T-cell (primary cell): ENCODE measurements around the gene MZB1. TPM values are rescaled to one million over a fixed set of nuclear protein-coding genes. Genes with fewer than 3 reads are reported as not detected.

Experiments
- ATAC-seq, 4 experiments: fragments of 200-7000 bp in 3 of 4; fragments of 150-1000 bp in 1 of 4; cut with Tn5 transposase; replicated peaks in 1 of 4; 1 replicate in 3 of 4; 2 replicates in 1 of 4; pipeline ENCODE4 v1.10.0; 2021; ENCODE audit warnings: moderate library complexity in 3 of 4, mild to moderate bottlenecking in 2 of 4, moderate number of reproducible peaks in 1 of 4
- CTCF ChIA-PET, 2 donors: fragments of 300-600 bp; sonication (Branson Sonifier 250); formaldehyde crosslinking; loops; one replicate each; lab custom pipeline; 2022; ENCODE audit warnings: antibody characterized with exemption in 2 of 2; lab: Charles Lee
- POLR2A ChIA-PET, 2 donors: fragments of 300-600 bp; sonication (Branson Sonifier 250); formaldehyde crosslinking; loops; one replicate each; lab custom pipeline; 2022; ENCODE audit warnings: antibody characterized with exemption in 2 of 2; lab: Charles Lee
- DNase-seq, 35 experiments: peaks; one replicate each; pipeline versions ENCODE4 v3.0.0 to v3.0.0-alpha.2; 2013 to 2023
- H3K27ac ChIP-seq: one replicate; pipeline ENCODE4 v1.5.1; 2013; ENCODE audit warnings: low read length
- H3K27me3 ChIP-seq, 2 experiments: replicated peaks in 1 of 2; 1 replicate in 1 of 2; 2 replicates in 1 of 2; pipeline versions ENCODE4 v1.6.1 to v1.7.0; 2013; ENCODE audit warnings: low read length in 1 of 2, mixed read lengths in 1 of 2; ENCODE audit not compliant: control insufficient read depth in 2 of 2, insufficient read depth in 2 of 2; ENCODE audit errors: extremely low read depth in 1 of 2
- H3K36me3 ChIP-seq, 2 donors: 1 replicate in 1 of 2; 2 replicates in 1 of 2; pipeline versions ENCODE4 v1.6.1 to v1.7.0; 2013; ENCODE audit warnings: low read length in 1 of 2; ENCODE audit not compliant: control insufficient read depth in 2 of 2, insufficient read depth in 1 of 2; ENCODE audit errors: extremely low read depth in 1 of 2
- H3K4me1 ChIP-seq, 2 experiments: 1 replicate in 1 of 2; 2 replicates in 1 of 2; pipeline versions ENCODE4 v1.6.1 to v1.7.0; 2013; ENCODE audit warnings: low read length in 2 of 2, mixed read lengths in 1 of 2; ENCODE audit not compliant: insufficient read depth in 2 of 2, control insufficient read depth in 1 of 2; ENCODE audit errors: extremely low read depth in 1 of 2
- H3K4me3 ChIP-seq, 2 donors: 1 replicate in 1 of 2; 2 replicates in 1 of 2; pipeline versions ENCODE4 v1.5.1 to v1.7.0; 2013; ENCODE audit warnings: mild to moderate bottlenecking in 2 of 2, low read length in 1 of 2, moderate library complexity in 1 of 2; ENCODE audit not compliant: control insufficient read depth in 1 of 2; ENCODE audit errors: extremely low read depth in 1 of 2
- H3K9me3 ChIP-seq: 2 replicates; pipeline ENCODE4 v1.7.0; 2013
- H3K27ac Mint-ChIP-seq, 2 donors: one replicate each; pipeline ENCODE4 v1.8.0; 2020 to 2021; ENCODE audit warnings: mild to moderate bottlenecking in 2 of 2, mixed read lengths in 2 of 2
- H3K27me3 Mint-ChIP-seq, 2 donors: one replicate each; pipeline ENCODE4 v1.8.0; 2021 to 2022; ENCODE audit warnings: mixed read lengths in 2 of 2
- H3K36me3 Mint-ChIP-seq: one replicate; pipeline ENCODE4 v1.8.0; 2021; ENCODE audit warnings: mixed read lengths
- H3K4me1 Mint-ChIP-seq, 3 donors: one replicate each; pipeline ENCODE4 v1.8.0; 2020 to 2022; ENCODE audit warnings: mixed read lengths in 3 of 3, mild to moderate bottlenecking in 1 of 3
- H3K4me3 Mint-ChIP-seq, 3 donors: one replicate each; pipeline ENCODE4 v1.8.0; 2020 to 2022; ENCODE audit warnings: mild to moderate bottlenecking in 3 of 3, mixed read lengths in 3 of 3, moderate library complexity in 3 of 3
- H3K9me3 Mint-ChIP-seq, 3 donors: one replicate each; pipeline ENCODE4 v1.8.0; 2020 to 2022; ENCODE audit warnings: mixed read lengths in 3 of 3
- WGBS: methylation state at CpG from one replicate; pipeline ENCODE4 v1.1.5; 2013; ENCODE audit warnings: missing lambda C conversion rate; ENCODE audit not compliant: insufficient coverage; 5-methylcytosine and 5-hydroxymethylcytosine counted together
- total RNA-seq, 35 experiments: library from RNA in 6 of 35; stranded (reverse) in 6 of 35; fragments of 120-200 nt in 1 of 35; gene quantifications; one replicate each; pipeline versions ENCODE4 v1.2.1 to v1.2.4 and lab custom pipeline; 2013 to 2026

Gene MZB1
- total RNA-seq, 5 donors from 2014 or later (not counting 1 experiment from before 2014, with no cell fraction given) = 2.2 to 6.5 (median 5.0) TPM

DNA sequence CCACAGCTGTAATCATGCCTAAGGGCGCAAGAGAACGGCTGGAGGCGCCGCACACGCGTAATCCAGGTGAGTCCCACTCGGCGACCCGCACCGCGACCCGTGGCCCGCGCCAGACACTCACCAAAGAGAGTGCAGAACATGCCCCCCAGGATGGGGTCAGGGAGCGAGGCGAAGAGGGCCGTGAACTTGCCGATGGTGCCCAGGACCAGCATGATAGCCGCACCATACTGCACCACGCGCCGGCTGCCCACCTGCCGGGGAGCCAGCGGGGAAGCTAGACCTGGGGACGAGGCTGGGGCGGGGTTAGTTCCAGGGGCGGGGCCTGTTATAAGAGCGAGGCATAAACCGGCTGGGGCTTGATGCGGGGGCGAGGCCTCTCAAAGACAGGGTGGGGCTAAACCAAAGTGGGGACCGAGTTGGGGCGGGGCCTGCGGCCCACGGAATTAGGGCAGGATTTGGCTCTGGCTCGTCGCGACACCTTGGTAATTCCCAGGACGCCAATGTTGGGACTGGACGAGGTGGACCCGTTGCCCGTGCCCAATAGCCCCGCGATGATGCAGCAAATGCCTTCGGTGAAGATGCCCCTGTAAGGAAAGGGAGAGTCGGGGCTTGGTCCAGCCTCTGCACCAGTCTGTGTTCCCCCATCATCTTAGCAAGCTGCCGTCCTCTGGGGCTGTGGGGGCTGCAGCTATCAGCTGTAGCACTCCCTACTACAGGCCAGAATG, 11.4 kb downstream of the MZB1 start:
- H3K27ac Mint-ChIP-seq = no peak overlapping the region
- no peaks in the 10 kb centered on the region for H3K27me3 Mint-ChIP-seq
- Histone ChIP-seq H3K27ac (no peak overlapping the region), H3K4me3 (no peak overlapping the region), H3K36me3 (peaks cover 0 to 8% of the 10 kb centered on the region in 2 donors), H3K27me3 (no peaks in the 10 kb centered on the region), H3K9me3 (no peaks in the 10 kb centered on the region), H3K4me1 (peaks cover 0 to 3% of the 10 kb centered on the region in 2 experiments)
- ATAC-seq (no peak), DNase-seq (no peak)
- whole genome bisulfite sequencing = 92% methylated on average over 44 of the region's 47 CpGs
- no peak overlapping the region for H3K4me3 Mint-ChIP-seq
- CTCF ChIA-PET = no interaction called here
- peaks cover 21% of the 10 kb centered on the region for H3K36me3 Mint-ChIP-seq
- POLR2A ChIA-PET = interaction anchor here in 1 of 2 donors (0.5 kb wide), 1 partner anchor 244 kb away, joined by 3 read pairs; no protein-coding TSS in a partner anchor
- peaks cover 0 to 12% (median 3%) of the 10 kb centered on the region in 3 donors for H3K4me1 Mint-ChIP-seq
- H3K9me3 Mint-ChIP-seq = no peaks in the 10 kb centered on the region

DNA sequence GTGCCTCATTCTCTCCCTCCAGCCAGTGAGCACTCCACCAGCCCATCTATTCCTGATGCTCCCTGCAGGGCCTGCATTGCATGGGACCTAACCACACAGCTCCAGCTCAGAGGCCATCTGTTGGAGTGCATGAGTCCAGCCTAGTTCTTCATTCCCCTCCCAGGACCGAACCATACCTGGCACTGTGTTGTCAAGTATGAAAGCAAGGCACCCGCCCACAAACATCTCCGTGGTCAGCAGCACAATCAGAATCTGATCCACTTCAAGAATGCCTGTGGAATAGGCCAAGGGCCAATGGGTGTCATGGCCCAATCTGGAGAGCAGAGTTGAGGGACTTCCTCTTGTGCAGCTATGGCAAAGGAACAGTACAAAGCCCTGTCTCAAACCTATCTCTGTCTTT, 12.5 kb downstream of the MZB1 start:
- CTCF ChIA-PET = interaction anchor here in 1 of 2 donors (0.5 kb wide), 1 partner anchor 28 kb away, joined by 4 read pairs; no protein-coding TSS in a partner anchor
- peak overlapping the region in 1 of 3 donors; percentile 11 for H3K4me3 Mint-ChIP-seq
- 87% methylated on average over 3 of the region's 3 CpGs for WGBS
- DNase-seq (no peak), ATAC-seq (no peak)
- Histone ChIP-seq H3K27ac (no peak overlapping the region), H3K36me3 (peaks cover 0 to 9% of the 10 kb centered on the region in 2 donors), H3K4me1 (peaks cover 0 to 3% of the 10 kb centered on the region in 2 experiments), H3K9me3 (no peaks in the 10 kb centered on the region), H3K27me3 (no peaks in the 10 kb centered on the region), H3K4me3 (no peak overlapping the region)
- no peaks in the 10 kb centered on the region for H3K27me3 Mint-ChIP-seq
- no peak overlapping the region for H3K27ac Mint-ChIP-seq
- peaks cover 25% of the 10 kb centered on the region for H3K36me3 Mint-ChIP-seq
- POLR2A ChIA-PET = no interaction called here
- H3K9me3 Mint-ChIP-seq = no peaks in the 10 kb centered on the region
- peaks cover 0 to 12% (median 2%) of the 10 kb centered on the region in 3 donors for H3K4me1 Mint-ChIP-seq

DNA sequence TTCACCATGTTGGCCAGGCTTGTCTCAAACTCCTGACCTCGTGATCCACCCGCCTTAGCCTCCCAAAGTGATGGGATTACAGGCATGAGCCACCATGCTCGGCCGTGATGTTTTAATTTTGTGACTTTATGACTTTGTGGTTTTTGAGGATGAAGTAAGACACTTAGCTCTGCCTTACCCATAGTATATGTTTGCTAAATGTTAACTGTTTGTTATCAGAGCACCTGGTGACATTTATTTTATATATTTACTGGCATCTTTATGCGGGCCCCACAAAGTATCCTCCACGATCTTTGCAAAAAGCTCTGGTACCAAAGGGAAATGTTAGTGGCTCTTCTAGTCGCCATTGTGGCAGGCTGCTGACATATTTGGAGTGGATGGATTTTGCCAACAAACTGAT, 13.3 kb downstream of the MZB1 start:
- Mint-ChIP-seq H3K36me3 (peaks cover 32% of the 10 kb centered on the region), H3K4me1 (peaks cover 0 to 12% (median 2%) of the 10 kb centered on the region in 3 donors), H3K9me3 (no peaks in the 10 kb centered on the region), H3K27me3 (no peaks in the 10 kb centered on the region), H3K4me3 (no peak overlapping the region), H3K27ac (no peak overlapping the region)
- CTCF ChIA-PET = no interaction called here
- no peak overlapping the region for H3K4me3 ChIP-seq
- H3K9me3 ChIP-seq = no peaks in the 10 kb centered on the region
- no CpG with 5 or more reads among the region's 7 CpGs for WGBS
- H3K36me3 ChIP-seq = peaks cover under 1 to 17% of the 10 kb centered on the region in 2 donors
- H3K27me3 ChIP-seq = no peaks in the 10 kb centered on the region
- H3K27ac ChIP-seq = no peak overlapping the region
- DNase-seq (no peak), ATAC-seq (no peak)
- H3K4me1 ChIP-seq = peaks cover 0 to 3% of the 10 kb centered on the region in 2 experiments
- POLR2A ChIA-PET = no interaction called here

GRCh38 chr5:139374909-139375308, 14.8 kb downstream of the MZB1 start:
- DNase-seq = no peak
- no peaks in the 10 kb centered on the region for H3K9me3 Mint-ChIP-seq
- ChIA-PET CTCF (no interaction called here), POLR2A (interaction anchor here in 1 of 2 donors (0.7 kb wide), 1 partner anchor 848 kb away, joined by 3 read pairs; no protein-coding TSS in a partner anchor)
- Histone ChIP-seq H3K9me3 (no peaks in the 10 kb centered on the region), H3K4me3 (no peak overlapping the region), H3K4me1 (peaks cover 0 to 3% of the 10 kb centered on the region in 2 experiments), H3K27me3 (no peaks in the 10 kb centered on the region), H3K27ac (no peak overlapping the region), H3K36me3 (peaks cover 3 to 24% of the 10 kb centered on the region in 2 donors)
- ATAC-seq = peak in 1 of 4 experiments; percentile 6
- H3K27me3 Mint-ChIP-seq = no peaks in the 10 kb centered on the region
- no peak overlapping the region for H3K4me3 Mint-ChIP-seq
- no peak overlapping the region for H3K27ac Mint-ChIP-seq
- WGBS = 100% methylated on average over 1 of the region's 2 CpGs
- peaks cover 0 to 12% (median 2%) of the 10 kb centered on the region in 3 donors for H3K4me1 Mint-ChIP-seq
- H3K36me3 Mint-ChIP-seq = peaks cover 36% of the 10 kb centered on the region

GRCh38 chr5:139371482-139372435, 18.0 kb downstream of the MZB1 start:
- peaks cover 0 to 1% (median 0%) of the 10 kb centered on the region in 3 donors for H3K4me1 Mint-ChIP-seq
- H3K9me3 Mint-ChIP-seq = no peaks in the 10 kb centered on the region
- CTCF ChIA-PET = no interaction called here
- POLR2A ChIA-PET = no interaction called here
- DNase-seq (no peak), ATAC-seq (no peak)
- no peak overlapping the region for H3K4me3 Mint-ChIP-seq
- H3K9me3 ChIP-seq = no peaks in the 10 kb centered on the region
- peaks cover 4 to 50% of the 10 kb centered on the region in 2 donors for H3K36me3 ChIP-seq
- H3K36me3 Mint-ChIP-seq = peaks cover 42% of the 10 kb centered on the region
- no peak overlapping the region for H3K27ac ChIP-seq
- no peaks in the 10 kb centered on the region for H3K4me1 ChIP-seq
- no peak overlapping the region for H3K4me3 ChIP-seq
- WGBS = 93% methylated on average over 3 of the region's 7 CpGs
- H3K27me3 Mint-ChIP-seq = no peaks in the 10 kb centered on the region
- H3K27me3 ChIP-seq = no peaks in the 10 kb centered on the region
- no peak overlapping the region for H3K27ac Mint-ChIP-seq

- no CpG with 5 or more reads among the region's 1 CpG for WGBS
- H3K9me3 ChIP-seq = no peaks in the 10 kb centered on the region
- H3K27me3 ChIP-seq = no peaks in the 10 kb centered on the region
- no peak for DNase-seq
- Mint-ChIP-seq H3K36me3 (peaks cover 50% of the 10 kb centered on the region), H3K27me3 (no peaks in the 10 kb centered on the region), H3K4me1 (peaks cover 0 to 1% (median 0%) of the 10 kb centered on the region in 3 donors), H3K9me3 (no peaks in the 10 kb centered on the region), H3K4me3 (no peak overlapping the region), H3K27ac (no peak overlapping the region)
- H3K4me1 ChIP-seq = no peaks in the 10 kb centered on the region
- H3K4me3 ChIP-seq = no peak overlapping the region
- ChIA-PET POLR2A (interaction anchor here in 1 of 2 donors (0.6 kb wide), 1 partner anchor 66 kb away, joined by 3 read pairs; no protein-coding TSS in a partner anchor), CTCF (interaction anchor here (0.7 to 1.6 kb wide), 2 partner anchors 28 to 81 kb away, joined by 3 to 6 read pairs; partner anchors contain the start of gene PAIP2 (in 1 of the 2))
- peaks cover 6 to 69% of the 10 kb centered on the region in 2 donors for H3K36me3 ChIP-seq
- H3K27ac ChIP-seq = no peak overlapping the region
- no peak for ATAC-seq
Observed at GRCh38 chr5:139369181-139369580, 20.5 kb downstream of the MZB1 start.
